Vagina (tissue), 2 donors: ENCODE measurements around the gene ILDR2.

Source experiments
- POLR2A ChIP-seq, 2 donors: fragments of 450-650 bp; IDR thresholded peaks; one replicate each; pipeline ENCODE4 v1.6.1; 2017; ENCODE audit warnings: antibody characterized with exemption in 2 of 2, mild to moderate bottlenecking in 2 of 2, moderate library complexity in 2 of 2
- TF ChIP-seq, protein P1 (sequence below), 3 experiments: fragments of 450-650 bp in 2 of 3; fragments of 200-600 bp in 1 of 3; sonication (generic) in 1 of 3; IDR thresholded peaks; one replicate each; pipeline ENCODE4 v1.5.1; 2017 to 2019; ENCODE audit warnings: antibody characterized with exemption in 3 of 3, mild to moderate bottlenecking in 2 of 3, moderate library complexity in 2 of 3

DNA sequence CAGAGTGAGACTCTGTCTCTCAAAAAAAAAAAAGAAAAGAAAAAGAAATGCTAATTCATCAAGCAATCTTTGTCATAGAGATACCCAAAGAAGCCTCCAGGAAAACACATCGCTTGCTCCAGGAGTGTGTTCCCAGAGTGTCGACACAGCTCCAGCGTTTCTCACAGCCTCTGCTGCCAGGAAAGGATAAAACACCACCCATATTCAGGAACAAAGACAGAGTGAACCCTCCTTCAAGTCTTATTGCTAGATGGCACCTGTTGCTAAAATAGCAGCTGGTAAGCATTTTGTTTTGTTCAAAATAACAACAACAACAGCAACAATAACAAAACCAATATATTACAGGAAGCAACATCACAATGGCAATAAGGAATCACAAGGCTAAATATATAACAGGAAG is 3.1 kb downstream of the ILDR2 start:
- no peak for TF ChIP-seq POLR2A (IDR thresholded peaks at IDR 0.05)
- TF ChIP-seq, protein P1, sequence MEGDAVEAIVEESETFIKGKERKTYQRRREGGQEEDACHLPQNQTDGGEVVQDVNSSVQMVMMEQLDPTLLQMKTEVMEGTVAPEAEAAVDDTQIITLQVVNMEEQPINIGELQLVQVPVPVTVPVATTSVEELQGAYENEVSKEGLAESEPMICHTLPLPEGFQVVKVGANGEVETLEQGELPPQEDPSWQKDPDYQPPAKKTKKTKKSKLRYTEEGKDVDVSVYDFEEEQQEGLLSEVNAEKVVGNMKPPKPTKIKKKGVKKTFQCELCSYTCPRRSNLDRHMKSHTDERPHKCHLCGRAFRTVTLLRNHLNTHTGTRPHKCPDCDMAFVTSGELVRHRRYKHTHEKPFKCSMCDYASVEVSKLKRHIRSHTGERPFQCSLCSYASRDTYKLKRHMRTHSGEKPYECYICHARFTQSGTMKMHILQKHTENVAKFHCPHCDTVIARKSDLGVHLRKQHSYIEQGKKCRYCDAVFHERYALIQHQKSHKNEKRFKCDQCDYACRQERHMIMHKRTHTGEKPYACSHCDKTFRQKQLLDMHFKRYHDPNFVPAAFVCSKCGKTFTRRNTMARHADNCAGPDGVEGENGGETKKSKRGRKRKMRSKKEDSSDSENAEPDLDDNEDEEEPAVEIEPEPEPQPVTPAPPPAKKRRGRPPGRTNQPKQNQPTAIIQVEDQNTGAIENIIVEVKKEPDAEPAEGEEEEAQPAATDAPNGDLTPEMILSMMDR (IDR thresholded peaks at IDR 0.05) = no peak
